Panc1 (cell line): ENCODE measurements around the gene COL4A2. TPM values are rescaled to one million over a fixed set of nuclear protein-coding genes. Genes with fewer than 3 reads are reported as not detected.

Experiments
- ATAC-seq: fragments of 200-7000 bp; cut with Tn5 transposase; 2 replicates; pipeline ENCODE4 v1.9.1; 2020; ENCODE audit warnings: mild to moderate bottlenecking, moderate library complexity
- BruUV-seq: library from RNA; stranded (reverse); fragments of 400-500 nt; replicated peaks from 2 replicates; lab custom pipeline; 2021; lab: Mats Ljungman, UMichigan
- CTCF ChIA-PET: fragments of 300-600 bp; sonication (Branson Sonifier 250); formaldehyde crosslinking; loops from one replicate; lab custom pipeline; 2022; ENCODE audit warnings: antibody characterized with exemption; lab: Charles Lee
- POLR2A ChIA-PET: fragments of 300-600 bp; sonication (Branson Sonifier 250); formaldehyde crosslinking; loops from one replicate; lab custom pipeline; 2022; ENCODE audit warnings: antibody characterized with exemption; lab: Charles Lee
- DNase-seq: peaks from one replicate; pipeline ENCODE4 v3.0.0-alpha.2; 2010; ENCODE audit warnings: low read depth, low spot score
- H3K27ac ChIP-seq: 2 replicates; pipeline ENCODE4 v1.5.1; 2011; ENCODE audit warnings: mild to moderate bottlenecking, low read length, inconsistent platforms
- H3K27me3 ChIP-seq: fragments of 200-500 bp; sonication (Bioruptor generic); 2 replicates; pipeline ENCODE4 v1.6.0; 2014; ENCODE audit warnings: low read length, inconsistent platforms; ENCODE audit not compliant: control insufficient read depth, insufficient read depth
- H3K36me3 ChIP-seq: fragments of 200-500 bp; sonication (Bioruptor generic); 2 replicates; pipeline ENCODE4 v1.5.1; 2014; ENCODE audit warnings: inconsistent platforms, mild to moderate bottlenecking, low read length, moderate library complexity; ENCODE audit not compliant: control insufficient read depth, insufficient read depth
- H3K4me1 ChIP-seq: 2 replicates; pipeline ENCODE4 v1.5.1; 2011; ENCODE audit warnings: inconsistent platforms, mild to moderate bottlenecking, low read length, moderate library complexity; ENCODE audit not compliant: control insufficient read depth, insufficient read depth
- H3K4me3 ChIP-seq, 2 experiments: 2 replicates each; pipeline ENCODE4 v1.5.1; 2011 to 2012; ENCODE audit warnings: low read depth in 2 of 2, low read length in 2 of 2, mild to moderate bottlenecking in 2 of 2, inconsistent platforms in 1 of 2, moderate library complexity in 1 of 2
- H3K9me3 ChIP-seq: fragments of 200-500 bp; sonication (Bioruptor generic); 2 replicates; pipeline ENCODE4 v1.5.1; 2014; ENCODE audit warnings: low read depth, mild to moderate bottlenecking, inconsistent platforms, low read length, moderate library complexity; ENCODE audit not compliant: control insufficient read depth, insufficient read depth
- POLR2AphosphoS5 ChIP-seq: IDR thresholded peaks from 2 replicates; pipeline ENCODE4 v1.6.1; 2012; ENCODE audit warnings: mild to moderate bottlenecking, low read depth, low read length, moderate library complexity
- SIN3A ChIP-seq: IDR thresholded peaks from 2 replicates; pipeline ENCODE4 v1.6.1; 2012; ENCODE audit warnings: low read depth, mild to moderate bottlenecking, low read length, moderate library complexity, borderline replicate concordance; ENCODE audit not compliant: insufficient read depth
- TCF7L2 ChIP-seq: IDR thresholded peaks from 2 replicates; pipeline ENCODE4 v1.6.1; 2011; ENCODE audit warnings: mild to moderate bottlenecking, low read depth, low read length, inconsistent platforms
- in situ Hi-C: cut with HindIII; loops from 2 replicates; pipeline ENCODE4 v1.10.0; 2016; ENCODE audit warnings: low sequenced_read_pairs, low pct_unique_long_range_greater_than_20kb
- intact Hi-C: fragments of 100-400 bp; cut with micrococcal nuclease; formaldehyde crosslinking; loops from one replicate; pipeline ENCODE4 v1.10.0; 2022; ENCODE audit not compliant: unreplicated experiment
- total RNA-seq: library from RNA; stranded (reverse); gene quantifications from one replicate; pipeline ENCODE4 v1.2.1, GENCODE V29; 2021; ENCODE audit not compliant: unreplicated experiment
- TF ChIP-seq, protein P1 (sequence below), 2 experiments: IDR thresholded peaks; 2 replicates each; pipeline ENCODE4 v1.6.1; 2011 to 2012; ENCODE audit warnings: low read depth in 2 of 2, control low read depth in 1 of 2, low read length in 1 of 2, mild to moderate bottlenecking in 1 of 2, moderate library complexity in 1 of 2; ENCODE audit not compliant: insufficient read depth in 1 of 2
- TF ChIP-seq, protein P2 (sequence below): fragments of 450-650 bp; IDR thresholded peaks from 2 replicates; pipeline ENCODE4 v1.5.1; 2017; ENCODE audit warnings: mild to moderate bottlenecking

Gene COL4A2
- total RNA-seq, 1 experiment from 2014 or later: 3.0 TPM

DNA sequence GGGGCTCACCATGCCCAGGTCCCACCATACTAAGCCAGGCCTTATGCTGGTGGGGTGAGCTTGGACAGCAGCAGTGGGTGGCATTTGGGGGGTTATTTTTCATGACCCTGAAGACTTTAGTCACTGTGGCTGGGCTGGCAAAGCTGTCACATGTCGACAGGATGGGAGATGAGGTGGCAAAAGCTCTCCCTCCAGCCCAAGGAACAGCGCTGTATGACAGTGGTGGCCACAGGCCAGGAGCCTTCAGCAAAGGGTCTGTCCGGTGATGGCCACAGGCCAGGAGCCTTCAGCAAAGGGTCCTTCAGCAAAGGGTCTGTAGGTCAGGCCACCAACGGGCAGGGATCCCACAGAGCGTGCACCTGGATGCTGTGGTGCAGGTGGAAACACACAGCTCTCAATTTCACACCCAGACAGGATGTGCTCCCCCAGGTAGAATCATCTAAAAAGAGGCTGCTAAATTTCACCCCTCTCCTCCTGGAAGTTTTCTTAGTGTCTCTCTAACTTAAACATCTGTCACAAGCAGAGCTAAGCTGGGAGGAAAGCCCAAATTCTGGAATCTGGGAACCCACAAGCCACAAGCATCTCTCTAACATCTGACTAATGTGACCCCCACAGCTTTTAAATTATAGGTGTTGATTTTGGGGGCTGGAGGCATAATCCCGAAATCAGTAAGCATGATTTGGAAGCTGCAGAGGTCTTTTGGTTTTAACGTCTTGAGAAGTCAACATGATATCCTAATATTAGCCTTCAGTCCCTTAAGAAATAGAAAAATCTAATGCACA, 23.2 kb upstream of the COL4A2 start:
- Histone ChIP-seq H3K4me3 (no peak overlapping the region), H3K27me3 (peaks cover 2% of the 10 kb centered on the region; the same call in 1 of the 2 replicates), H3K36me3 (no peaks in the 10 kb centered on the region), H3K27ac (no peak overlapping the region), H3K4me1 (no peaks in the 10 kb centered on the region), H3K9me3 (no peaks in the 10 kb centered on the region)
- TF ChIP-seq, protein P1, sequence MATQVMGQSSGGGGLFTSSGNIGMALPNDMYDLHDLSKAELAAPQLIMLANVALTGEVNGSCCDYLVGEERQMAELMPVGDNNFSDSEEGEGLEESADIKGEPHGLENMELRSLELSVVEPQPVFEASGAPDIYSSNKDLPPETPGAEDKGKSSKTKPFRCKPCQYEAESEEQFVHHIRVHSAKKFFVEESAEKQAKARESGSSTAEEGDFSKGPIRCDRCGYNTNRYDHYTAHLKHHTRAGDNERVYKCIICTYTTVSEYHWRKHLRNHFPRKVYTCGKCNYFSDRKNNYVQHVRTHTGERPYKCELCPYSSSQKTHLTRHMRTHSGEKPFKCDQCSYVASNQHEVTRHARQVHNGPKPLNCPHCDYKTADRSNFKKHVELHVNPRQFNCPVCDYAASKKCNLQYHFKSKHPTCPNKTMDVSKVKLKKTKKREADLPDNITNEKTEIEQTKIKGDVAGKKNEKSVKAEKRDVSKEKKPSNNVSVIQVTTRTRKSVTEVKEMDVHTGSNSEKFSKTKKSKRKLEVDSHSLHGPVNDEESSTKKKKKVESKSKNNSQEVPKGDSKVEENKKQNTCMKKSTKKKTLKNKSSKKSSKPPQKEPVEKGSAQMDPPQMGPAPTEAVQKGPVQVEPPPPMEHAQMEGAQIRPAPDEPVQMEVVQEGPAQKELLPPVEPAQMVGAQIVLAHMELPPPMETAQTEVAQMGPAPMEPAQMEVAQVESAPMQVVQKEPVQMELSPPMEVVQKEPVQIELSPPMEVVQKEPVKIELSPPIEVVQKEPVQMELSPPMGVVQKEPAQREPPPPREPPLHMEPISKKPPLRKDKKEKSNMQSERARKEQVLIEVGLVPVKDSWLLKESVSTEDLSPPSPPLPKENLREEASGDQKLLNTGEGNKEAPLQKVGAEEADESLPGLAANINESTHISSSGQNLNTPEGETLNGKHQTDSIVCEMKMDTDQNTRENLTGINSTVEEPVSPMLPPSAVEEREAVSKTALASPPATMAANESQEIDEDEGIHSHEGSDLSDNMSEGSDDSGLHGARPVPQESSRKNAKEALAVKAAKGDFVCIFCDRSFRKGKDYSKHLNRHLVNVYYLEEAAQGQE (IDR thresholded peaks at IDR 0.05; ENCODE audit: insufficient read depth in 1 of 2, low read depth in 2 of 2, low read length in 1 of 2): no peak
- TF ChIP-seq, protein P2, sequence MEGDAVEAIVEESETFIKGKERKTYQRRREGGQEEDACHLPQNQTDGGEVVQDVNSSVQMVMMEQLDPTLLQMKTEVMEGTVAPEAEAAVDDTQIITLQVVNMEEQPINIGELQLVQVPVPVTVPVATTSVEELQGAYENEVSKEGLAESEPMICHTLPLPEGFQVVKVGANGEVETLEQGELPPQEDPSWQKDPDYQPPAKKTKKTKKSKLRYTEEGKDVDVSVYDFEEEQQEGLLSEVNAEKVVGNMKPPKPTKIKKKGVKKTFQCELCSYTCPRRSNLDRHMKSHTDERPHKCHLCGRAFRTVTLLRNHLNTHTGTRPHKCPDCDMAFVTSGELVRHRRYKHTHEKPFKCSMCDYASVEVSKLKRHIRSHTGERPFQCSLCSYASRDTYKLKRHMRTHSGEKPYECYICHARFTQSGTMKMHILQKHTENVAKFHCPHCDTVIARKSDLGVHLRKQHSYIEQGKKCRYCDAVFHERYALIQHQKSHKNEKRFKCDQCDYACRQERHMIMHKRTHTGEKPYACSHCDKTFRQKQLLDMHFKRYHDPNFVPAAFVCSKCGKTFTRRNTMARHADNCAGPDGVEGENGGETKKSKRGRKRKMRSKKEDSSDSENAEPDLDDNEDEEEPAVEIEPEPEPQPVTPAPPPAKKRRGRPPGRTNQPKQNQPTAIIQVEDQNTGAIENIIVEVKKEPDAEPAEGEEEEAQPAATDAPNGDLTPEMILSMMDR: no peak
- no peak for TF ChIP-seq TCF7L2
- TF ChIP-seq SIN3A: no peak
- no peak for TF ChIP-seq POLR2AphosphoS5
- CTCF ChIA-PET: no interaction called here
- intact Hi-C loops: no loop called here
- POLR2A ChIA-PET: no interaction called here
- in situ Hi-C loops: no loop called here
- ATAC-seq: no peak
- no TSS peak for BruUV-seq
- DNase-seq: no peak

DNA sequence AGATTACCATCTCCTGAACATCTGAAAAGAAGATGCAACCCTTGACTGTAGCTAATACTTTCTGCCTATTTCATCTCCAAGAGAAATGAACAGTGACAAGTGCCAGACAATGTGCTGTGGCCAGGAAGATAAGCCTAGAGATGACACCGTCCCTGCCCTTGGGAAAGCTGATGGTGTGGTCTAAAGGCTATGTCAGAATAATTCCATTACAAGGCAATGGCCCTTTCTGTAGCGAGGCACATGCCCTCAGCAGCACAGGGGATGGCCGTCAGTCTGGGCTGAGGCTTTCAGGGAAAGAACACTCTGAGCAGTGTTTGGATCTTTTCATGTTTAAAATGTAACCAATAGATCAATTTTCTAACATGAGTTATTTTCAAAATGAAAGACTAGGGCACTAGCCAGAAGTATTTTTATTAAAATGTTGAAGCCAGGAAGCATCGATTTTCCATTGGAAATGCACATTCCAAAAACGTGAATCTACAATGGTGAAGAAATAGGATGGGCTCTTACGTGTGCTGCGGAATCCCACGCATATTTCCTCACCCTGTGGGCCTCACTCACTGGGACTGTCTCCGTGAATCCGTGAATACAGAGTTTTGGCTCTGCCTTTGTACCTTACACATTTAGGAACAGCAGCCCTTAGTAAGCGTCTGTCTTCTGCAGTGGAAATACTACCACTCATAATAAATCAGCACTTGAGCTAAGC, 22.2 kb upstream of the COL4A2 start:
- H3K4me1 ChIP-seq: no peaks in the 10 kb centered on the region
- TF ChIP-seq SIN3A: no peak
- TF ChIP-seq POLR2AphosphoS5: no peak
- TF ChIP-seq TCF7L2: no peak
- DNase-seq: no peak
- ChIA-PET POLR2A (no interaction called here), CTCF (no interaction called here)
- H3K27me3 ChIP-seq: peaks cover 2% of the 10 kb centered on the region; the same call in 1 of the 2 replicates
- H3K36me3 ChIP-seq: no peaks in the 10 kb centered on the region
- intact Hi-C loops (no loop called here), in situ Hi-C loops (no loop called here)
- no peaks in the 10 kb centered on the region for H3K9me3 ChIP-seq
- H3K4me3 ChIP-seq: no peak overlapping the region
- no TSS peak for BruUV-seq
- H3K27ac ChIP-seq: no peak overlapping the region
- no peak for ATAC-seq
